ENCODE data around the gene AGTPBP1.
A peak's percentile ranks its signal among the peaks of the same experiment; 100 is the strongest.
"Not testable (repeated sequence)": the region's sequence is repeated elsewhere in the genome, so short reads cannot be mapped to it uniquely, and the experiment has no call there.

AGTPBP1 gene, protein sequence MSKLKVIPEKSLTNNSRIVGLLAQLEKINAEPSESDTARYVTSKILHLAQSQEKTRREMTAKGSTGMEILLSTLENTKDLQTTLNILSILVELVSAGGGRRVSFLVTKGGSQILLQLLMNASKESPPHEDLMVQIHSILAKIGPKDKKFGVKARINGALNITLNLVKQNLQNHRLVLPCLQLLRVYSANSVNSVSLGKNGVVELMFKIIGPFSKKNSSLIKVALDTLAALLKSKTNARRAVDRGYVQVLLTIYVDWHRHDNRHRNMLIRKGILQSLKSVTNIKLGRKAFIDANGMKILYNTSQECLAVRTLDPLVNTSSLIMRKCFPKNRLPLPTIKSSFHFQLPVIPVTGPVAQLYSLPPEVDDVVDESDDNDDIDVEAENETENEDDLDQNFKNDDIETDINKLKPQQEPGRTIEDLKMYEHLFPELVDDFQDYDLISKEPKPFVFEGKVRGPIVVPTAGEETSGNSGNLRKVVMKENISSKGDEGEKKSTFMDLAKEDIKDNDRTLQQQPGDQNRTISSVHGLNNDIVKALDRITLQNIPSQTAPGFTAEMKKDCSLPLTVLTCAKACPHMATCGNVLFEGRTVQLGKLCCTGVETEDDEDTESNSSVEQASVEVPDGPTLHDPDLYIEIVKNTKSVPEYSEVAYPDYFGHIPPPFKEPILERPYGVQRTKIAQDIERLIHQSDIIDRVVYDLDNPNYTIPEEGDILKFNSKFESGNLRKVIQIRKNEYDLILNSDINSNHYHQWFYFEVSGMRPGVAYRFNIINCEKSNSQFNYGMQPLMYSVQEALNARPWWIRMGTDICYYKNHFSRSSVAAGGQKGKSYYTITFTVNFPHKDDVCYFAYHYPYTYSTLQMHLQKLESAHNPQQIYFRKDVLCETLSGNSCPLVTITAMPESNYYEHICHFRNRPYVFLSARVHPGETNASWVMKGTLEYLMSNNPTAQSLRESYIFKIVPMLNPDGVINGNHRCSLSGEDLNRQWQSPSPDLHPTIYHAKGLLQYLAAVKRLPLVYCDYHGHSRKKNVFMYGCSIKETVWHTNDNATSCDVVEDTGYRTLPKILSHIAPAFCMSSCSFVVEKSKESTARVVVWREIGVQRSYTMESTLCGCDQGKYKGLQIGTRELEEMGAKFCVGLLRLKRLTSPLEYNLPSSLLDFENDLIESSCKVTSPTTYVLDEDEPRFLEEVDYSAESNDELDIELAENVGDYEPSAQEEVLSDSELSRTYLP

DNA sequence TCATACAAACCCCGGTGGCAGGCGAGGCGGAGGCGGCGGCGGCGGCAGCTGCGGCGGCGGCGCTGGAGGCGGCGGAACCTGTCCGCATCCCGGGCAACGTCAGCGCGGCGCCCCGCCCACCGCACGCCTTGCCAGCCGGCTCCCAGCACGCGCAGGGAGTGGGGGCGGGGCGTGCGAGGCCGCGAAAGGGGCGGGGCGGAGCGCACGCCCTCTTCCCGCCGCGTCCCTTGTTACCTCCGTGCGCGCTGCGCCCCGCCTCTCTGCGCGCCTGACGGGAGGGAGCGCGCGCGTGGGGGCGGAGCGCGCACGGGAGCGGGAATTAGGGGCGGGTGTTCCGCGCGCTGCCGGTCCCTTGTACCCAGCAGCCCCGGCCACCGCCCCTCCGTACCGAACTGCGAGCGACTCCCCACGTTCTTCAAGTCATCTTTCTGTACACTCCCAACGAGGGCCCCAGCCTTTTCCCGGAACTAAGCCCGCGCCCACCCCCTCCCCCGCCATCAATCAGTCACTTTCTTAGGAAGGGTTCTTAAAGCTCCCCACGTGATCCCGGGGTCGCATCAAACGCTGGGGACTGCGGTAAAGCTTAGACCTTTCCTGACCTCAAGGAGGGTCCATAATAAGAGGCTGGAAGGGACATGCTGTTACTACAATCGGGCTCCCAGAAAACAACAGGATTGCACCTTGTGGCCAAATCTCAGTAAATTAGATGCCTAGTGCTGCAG lies at the start of gene AGTPBP1:
Gene AGTPBP1 (minus strand): TSS at position 80 of the 722 bp plus-strand sequence. CDS start 29,421 bp downstream, outside the sequence.
- DNase-seq, result peak; percentile 97

DNA sequence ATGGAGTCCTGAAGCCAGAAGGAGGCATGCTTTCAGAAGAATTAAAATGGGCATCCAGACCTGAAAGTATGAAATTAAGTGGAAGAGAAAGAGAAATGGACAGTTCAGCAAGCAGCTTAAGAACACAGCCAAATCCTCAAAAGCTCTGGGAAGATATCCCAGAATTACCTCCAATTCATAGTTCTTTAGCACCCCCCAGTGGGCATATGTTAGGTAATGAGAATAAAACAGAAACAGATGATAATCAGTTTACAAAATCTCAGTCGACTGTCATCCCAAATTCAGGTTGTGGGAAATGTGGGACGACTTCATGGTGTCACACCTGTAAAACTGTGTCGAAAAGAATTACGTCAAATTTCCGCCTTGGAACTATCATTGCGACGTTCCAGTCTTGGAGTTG lies 44.4 kb upstream of the AGTPBP1 start:
- DNase-seq, result not testable (repeated sequence)

DNA sequence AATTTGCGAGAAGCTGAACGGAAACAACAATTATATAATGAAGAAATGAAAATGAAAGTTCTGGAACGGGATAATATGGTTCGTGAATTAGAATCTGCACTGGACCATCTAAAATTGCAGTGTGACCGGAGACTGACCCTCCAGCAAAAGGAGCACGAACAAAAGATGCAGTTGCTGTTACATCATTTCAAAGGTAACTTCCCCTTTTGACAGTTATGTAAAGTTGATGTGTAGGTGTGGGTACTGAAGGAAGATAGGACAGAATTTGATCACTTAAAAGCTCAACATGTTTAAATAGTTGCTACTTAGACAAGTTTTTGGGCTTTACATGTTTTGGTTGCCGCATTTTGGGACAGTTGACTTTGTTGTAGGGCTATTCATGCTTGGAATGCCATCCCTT lies 32.1 kb upstream of the AGTPBP1 start:
- DNase-seq, result not testable (repeated sequence)

DNA sequence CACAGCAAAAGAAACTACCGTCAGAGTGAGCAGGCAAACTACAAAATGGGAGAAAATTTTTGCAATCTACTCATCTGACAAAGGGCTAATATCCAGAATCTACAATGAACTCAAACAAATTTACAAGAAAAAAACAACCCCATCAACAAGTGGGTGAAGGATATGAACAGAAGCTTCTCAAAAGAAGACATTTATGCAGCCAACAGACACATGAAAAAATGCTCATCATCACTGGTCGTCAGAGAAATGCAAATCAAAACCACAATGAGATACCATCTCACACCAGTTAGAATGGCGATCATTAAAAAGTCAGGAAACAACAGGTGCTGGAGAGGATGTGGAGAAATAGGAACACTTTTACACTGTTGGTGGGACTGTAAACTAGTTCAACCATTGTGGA lies 20.0 kb upstream of the AGTPBP1 start:
- not testable (repeated sequence) for DNase-seq

DNA sequence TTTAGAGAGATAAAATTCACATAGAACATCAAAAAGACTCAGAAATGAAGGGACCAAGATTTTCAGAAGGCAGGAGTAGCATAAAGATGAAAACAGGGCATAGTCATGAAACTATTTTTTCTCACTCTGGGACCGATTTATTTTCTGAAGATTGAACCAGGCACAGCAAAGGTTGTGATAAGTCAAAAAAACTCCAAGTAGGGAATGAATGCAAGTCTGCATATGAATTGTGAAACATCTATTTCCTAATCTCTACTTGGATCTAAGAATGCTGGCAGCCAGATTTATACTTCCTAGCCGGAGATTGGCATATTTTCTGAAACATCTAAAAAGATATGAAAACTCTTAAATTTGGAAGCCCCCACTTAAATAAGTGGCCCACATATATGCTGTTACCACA lies 16.0 kb upstream of the AGTPBP1 start:
- DNase-seq, result not testable (repeated sequence)

DNA sequence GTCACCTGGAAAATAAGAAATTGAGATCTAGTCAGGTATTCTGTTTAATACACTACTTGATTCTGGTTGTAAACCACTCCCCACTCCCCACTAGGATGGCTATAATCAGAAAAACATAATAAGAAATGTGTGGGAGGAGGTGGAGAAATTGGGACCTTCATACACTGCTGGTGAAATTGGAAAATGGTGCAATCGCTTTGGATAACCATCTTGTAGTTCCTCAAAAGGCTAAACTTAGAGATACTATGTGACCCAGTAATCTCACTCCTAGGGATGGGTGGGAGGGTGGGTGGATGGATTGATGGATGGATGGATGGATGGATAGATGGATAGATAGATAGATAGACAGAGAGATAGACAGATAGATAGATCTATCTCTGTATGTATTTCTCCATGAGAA lies 14.5 kb upstream of the AGTPBP1 start:
- not testable (repeated sequence) for DNase-seq

DNA sequence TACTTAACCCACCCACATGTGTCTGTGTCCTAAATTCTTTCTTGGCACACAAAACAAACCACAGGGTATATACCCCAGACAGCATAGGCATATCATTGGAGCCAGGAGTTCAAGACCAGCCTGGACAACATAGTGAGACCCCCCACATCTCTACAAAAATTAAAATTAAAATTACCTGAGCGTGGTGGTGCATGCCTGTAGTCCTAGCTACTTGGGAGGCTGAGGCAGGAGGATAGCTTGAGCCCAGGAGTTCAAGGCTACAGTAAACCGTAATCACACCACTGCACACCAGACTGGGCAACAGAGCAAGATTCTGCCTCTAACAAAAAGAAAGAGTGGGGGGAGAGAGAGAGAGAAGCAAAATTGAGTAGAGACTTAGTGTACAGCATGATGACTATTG lies 4.6 kb upstream of the AGTPBP1 start:
- DNase-seq, result no peak

DNA sequence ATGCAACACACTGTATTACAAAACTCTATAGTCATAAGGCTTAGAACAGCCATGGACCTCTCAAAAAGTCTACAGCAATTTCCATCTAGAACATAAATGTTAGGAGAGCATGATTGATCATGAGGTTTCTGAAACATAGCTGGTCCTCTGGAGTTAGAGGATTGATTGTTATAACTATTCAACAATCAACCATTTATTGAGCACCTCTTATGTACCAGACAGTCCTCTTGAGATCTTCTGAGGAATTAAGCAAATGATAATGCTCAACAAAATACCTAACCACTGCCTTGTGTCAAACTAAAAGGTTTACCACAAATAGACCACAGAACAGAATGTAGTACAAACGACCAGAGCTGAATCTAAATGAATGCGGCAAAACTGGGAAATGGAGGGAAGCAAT lies 3.4 kb upstream of the AGTPBP1 start:
- DNase-seq, result no peak

DNA sequence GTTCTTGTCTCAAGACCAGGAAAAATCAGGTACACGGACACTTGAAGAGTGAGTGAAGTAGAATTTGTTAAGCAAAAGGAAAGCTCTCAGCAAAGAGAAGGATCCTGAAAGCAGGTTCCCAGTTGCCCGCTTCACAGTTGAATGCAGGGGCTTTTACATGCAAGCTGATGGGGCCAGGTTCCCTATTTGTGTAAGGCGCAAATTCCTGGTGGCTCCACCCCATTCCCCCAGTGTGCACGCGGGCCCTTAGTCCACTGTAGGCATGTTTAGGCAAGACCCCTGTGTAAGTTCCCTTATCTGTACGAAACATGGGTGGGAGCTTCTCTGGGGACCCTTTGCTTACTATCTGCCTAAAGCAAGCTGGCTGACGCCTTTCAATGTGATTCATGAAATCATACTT lies 2.7 kb upstream of the AGTPBP1 start:
- DNase-seq, result no peak

DNA sequence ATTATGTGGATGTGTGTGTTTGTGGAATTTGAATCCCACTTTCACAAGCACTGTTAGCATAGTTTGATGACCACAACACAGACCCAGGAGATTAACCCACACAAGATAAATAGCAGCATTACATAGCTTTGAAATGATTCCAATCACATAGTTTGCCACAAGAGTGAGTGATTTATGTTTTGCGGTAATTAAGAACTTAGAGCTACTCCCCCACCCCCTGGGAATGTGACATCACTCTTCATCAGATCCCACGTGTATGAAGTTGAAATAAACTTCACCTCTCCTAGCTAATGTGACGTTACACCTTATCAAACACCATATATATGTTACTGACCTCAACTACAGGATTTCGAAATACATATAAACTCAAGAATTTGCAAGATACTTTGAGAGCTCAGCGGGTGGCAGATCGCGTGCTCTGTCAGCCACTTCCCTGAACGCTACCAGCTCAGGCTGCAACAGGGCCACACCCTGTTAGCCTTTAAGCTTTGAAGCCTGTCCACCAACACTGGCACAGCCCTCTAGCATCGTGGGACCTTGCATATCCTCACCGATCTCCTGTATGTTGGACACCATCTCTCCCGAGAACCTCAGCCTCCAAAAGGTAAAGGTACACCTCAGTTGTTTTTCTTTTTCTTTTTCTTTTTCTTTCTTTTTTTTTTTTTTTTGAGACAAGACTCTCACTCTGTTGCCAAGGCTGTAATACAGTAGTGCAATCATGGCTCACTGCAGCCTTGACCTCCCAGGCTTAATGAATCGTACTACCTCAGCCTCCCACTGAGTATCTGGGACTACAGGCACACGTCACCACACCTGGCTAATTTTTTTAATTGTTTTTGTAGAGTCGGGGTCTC lies 1.7 kb upstream of the AGTPBP1 start:
- no peak for DNase-seq

DNA sequence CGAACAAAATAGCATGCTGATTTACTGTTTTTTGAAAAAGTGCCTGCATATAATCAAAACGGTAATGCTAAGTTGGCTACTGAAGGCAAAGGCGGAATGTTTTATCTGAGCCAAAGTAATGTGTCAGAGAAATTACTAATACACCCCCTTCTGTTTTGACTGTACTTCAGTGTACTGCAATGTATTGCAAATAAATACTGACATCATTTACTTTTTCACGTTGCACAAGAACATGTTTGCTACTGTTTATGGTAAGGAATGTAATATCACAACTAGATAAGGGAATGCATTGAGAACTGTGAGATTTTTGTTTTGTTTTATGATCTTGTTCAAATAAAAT lies 813 bp upstream of the AGTPBP1 start:
- DNase-seq, result no peak

DNA sequence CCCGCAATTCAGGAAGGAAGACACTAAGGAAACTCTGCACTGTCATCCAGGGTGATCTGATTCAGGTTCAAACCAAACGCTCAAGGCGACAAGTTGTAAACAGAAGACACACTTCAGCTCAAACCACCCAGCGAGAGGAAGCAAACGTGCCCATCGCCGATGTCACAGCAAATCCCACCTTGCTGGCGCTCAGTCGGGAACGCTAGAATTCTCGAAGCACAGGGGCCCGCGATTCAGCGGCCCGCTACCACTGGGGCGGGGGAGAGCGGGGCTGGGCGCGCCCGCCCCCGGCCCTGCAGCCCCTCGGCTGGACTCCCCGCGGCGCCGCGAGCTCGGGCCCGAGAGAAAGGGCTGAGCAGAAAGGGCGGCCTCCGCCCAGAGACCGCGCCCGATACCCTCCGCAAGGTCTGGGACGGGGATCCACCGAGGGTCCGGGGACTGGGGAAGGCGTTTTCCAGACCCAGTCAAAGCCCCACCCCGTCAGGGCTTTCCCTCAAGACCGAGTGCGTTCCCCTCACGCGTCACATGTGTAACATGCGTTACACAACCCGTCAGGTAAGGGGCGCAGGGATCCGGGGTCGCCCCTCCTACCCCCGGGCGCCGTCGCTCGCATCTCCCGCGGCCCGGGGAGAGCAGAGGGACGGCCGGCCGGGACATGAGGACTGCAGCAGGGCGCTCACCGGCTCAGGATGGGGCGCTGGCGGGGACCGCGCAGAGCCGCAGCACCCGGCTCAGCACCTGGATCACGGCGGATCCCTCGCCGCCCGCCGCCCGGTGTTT lies 469 bp downstream of the AGTPBP1 start:
- DNase-seq, result peak; percentile 46

DNA sequence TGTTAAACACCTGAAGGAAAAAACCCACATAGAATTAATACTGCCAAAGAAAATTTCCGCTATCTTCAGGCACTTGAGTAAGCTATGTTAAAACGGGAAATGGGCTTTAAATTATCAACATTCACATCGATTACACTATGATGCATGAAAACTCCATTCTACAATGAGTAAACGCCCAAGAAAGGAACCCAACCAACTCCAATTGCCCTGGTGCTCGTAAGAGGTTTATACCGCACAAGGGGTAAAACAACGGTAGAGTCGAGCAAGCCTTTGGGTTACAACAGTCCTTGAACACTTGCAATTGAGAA lies 1.0 kb downstream of the AGTPBP1 start:
- DNase-seq, result no peak

DNA sequence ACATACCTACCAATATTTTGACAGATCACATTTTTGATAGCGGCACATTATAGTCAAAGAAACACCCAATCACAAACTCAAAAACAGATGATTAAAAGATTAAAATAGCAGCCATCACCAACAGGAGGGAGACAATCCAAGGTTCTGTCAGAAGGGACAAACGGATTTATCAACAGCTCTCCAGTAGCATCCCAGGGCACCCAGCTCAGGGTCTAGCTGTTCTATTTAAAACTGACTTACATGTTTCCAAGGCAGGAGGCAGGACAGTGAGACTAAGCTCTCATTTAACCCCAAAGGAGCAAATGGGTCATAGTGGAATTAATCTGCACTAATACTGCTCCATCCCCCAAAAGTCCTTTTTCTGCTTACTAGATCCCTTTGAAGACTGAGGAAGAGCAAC lies 3.2 kb downstream of the AGTPBP1 start:
- DNase-seq, result no peak

DNA sequence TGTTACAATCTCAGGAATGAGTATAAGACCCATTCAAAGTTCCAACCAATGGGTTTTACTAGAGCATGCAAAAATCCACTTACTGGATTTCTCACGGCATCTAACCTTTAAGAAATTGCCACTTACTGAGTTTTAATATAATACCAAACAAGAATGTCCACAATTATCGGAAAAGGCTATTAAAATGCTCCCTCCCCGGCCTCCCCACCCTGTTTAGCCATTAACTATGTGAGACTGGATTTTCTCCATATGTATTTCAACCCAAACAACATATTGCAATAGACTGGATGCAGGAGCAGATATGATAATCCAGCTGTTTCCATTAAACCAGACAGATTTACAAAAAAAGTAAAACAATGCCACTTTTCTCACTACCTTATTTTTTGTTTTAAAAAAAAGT lies 4.1 kb downstream of the AGTPBP1 start:
- no peak for DNase-seq

DNA sequence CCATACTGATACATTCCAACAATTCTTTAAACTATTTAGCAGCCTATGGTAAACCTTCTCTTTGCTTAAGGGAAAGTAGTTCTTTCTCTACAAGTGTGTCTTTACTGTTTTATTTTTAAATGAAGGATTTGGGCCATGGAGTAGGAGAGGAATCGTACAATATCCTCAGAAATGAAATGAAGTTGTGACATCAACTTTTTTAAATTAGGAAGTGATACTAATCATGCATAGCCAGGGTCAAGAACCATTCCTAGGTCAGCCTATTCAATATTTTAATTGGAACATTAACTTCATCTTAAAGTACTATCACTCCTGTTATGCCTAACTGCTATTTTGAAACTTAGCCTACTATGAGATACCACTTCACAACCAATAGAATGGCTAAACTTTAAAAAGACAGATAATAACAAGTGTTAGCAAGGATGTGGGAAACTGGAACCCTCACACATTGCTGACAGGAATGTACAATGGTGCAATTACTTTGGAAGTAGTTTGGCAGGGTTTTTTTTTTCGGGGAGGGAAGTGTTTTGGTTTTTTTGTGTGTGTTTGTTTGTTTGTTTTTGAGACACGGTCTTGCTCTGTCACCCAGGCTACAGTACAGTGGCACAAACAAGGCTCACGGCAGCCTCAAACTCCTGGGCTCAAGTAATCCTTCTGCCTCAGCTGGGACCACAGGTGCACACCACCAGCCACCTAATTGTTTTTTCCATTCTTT lies 10.7 kb downstream of the AGTPBP1 start:
- no peak for DNase-seq

DNA sequence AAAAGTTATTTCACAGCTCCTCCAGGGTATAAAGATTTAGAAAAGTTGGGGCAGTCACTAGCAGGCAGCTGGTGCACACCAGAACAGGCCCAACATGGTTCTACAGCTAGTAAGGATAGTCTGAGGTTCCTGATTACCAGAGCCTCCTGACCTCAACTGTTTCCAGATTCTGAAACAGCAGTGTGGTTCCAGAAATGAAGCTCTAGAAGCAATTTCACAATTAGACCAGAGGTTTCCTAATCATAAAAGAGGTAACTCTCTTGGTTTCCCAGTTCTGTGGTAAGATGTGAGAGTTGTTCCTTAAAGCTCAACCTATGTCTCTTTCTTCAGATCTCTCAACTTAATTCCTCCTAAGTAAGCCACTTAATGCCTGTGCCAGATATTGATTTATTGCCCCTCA lies 11.9 kb downstream of the AGTPBP1 start:
- DNase-seq, result no peak

DNA sequence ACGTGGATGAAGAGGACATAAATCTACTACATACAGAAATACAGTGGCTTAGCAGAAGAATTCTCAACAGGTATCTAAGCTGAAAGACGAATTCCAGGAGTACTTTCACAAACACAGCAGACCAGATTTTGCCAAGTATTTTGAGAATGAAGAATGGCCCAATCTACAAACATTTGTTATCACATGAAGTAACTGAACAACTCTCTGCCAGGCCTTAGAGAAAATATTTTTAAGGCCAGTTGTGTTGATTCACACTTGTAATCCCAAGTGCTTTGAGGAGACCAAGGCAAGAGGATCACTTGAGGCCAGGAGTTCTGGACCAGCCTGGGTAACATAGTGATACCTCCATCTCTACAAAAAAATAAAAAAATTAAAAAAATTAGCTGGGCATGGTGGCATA lies 14.3 kb downstream of the AGTPBP1 start:
- no peak for DNase-seq

DNA sequence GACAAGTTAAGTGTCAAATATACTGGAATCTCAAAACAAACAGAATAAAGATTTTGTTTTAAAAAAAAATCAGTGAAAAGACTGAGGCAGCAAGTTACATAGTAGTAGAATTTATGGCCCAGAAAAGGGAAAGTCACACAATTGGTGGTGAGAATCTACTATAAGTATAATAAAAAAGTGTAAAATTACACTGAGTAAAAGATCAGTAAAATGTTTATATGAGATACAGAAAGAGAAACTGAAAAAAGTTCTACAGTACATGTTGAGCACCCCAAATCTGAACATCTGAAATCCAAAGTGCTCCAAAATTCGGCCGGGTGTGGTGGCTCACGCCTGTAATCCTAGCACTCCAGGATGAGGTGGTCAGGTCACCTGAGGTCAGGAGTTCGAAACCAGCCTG lies 15.0 kb downstream of the AGTPBP1 start:
- no peak for DNase-seq

DNA sequence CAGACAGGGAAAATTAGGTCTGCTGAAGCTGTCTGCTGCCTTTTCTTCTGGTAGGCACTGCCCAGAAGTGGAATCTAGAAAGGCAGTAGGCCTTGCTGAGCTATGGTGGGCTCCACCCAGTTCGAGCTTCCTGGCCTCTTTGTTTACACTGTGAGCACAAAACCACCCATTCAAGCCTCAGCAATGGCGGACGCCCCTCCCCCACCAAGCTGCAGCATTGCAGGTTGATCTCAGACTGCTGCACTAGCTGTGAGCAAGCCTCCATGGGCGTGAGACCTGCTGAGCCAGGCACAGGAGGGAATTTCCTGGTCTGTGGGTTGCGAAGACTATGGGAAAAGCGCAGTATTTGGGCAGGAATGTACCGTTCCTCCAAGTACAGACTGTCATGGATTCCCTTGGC lies 18.5 kb downstream of the AGTPBP1 start:
- DNase-seq, result peak; percentile 76
